ENCODE data around the gene HSDL1. TPM values are rescaled to one million over a fixed set of nuclear protein-coding genes. Genes with fewer than 3 reads are reported as not detected.

The HSDL1 gene
- polyA plus RNA-seq, 2 donors = 6.3 to 9.7 TPM

GRCh38 chr16:84096447-84097005 lies 48.5 kb downstream of the HSDL1 start:
- Histone ChIP-seq H3K4me1 (ENCODE audit: control insufficient read depth in 2 of 2, insufficient read depth in 2 of 2, low read length in 1 of 2) (peaks cover 0 to 4% of the 10 kb centered on the region in 2 donors), H3K4me3 (ENCODE audit: low read depth in 1 of 2, low read length in 2 of 2) (no peak overlapping the region), H3K9me3 (ENCODE audit: control insufficient read depth in 2 of 2, insufficient read depth in 1 of 2, low read depth in 1 of 2, low read length in 1 of 2) (no peaks in the 10 kb centered on the region), H3K27ac (ENCODE audit: low read depth in 2 of 2, low read length in 1 of 2) (no peak overlapping the region), H3K27me3 (ENCODE audit: control insufficient read depth in 1 of 2, insufficient read depth in 2 of 2, low read length in 2 of 2) (no peaks in the 10 kb centered on the region), H3K36me3 (ENCODE audit: control insufficient read depth in 2 of 2, insufficient read depth in 2 of 2, low read length in 1 of 2) (peaks cover 9 to 19% of the 10 kb centered on the region in 2 donors)
- 56 to 60% methylated on average over 4 of the region's 4 CpGs for WGBS, 2 donors

GRCh38 chr16:84095466-84095865 lies 49.5 kb downstream of the HSDL1 start:
- peaks cover 9 to 21% of the 10 kb centered on the region in 2 donors for H3K36me3 ChIP-seq (ENCODE audit: control insufficient read depth in 2 of 2, insufficient read depth in 2 of 2, low read length in 1 of 2)
- H3K4me1 ChIP-seq (ENCODE audit: control insufficient read depth in 2 of 2, insufficient read depth in 2 of 2, low read length in 1 of 2) = peaks cover 0 to 4% of the 10 kb centered on the region in 2 donors
- no peaks in the 10 kb centered on the region for H3K9me3 ChIP-seq (ENCODE audit: control insufficient read depth in 2 of 2, insufficient read depth in 1 of 2, low read depth in 1 of 2, low read length in 1 of 2)
- H3K4me3 ChIP-seq (ENCODE audit: low read depth in 1 of 2, low read length in 2 of 2) = no peak overlapping the region
- no peaks in the 10 kb centered on the region for H3K27me3 ChIP-seq (ENCODE audit: control insufficient read depth in 1 of 2, insufficient read depth in 2 of 2, low read length in 2 of 2)
- H3K27ac ChIP-seq (ENCODE audit: low read depth in 2 of 2, low read length in 1 of 2) = no peak overlapping the region
- WGBS, 2 donors = 89 to 92% methylated on average over 14 of the region's 14 CpGs

GRCh38 chr16:84093879-84094270 lies 51.1 kb downstream of the HSDL1 start:
- Histone ChIP-seq H3K4me1 (ENCODE audit: control insufficient read depth in 2 of 2, insufficient read depth in 2 of 2, low read length in 1 of 2) (peaks cover 0 to 4% of the 10 kb centered on the region in 2 donors), H3K4me3 (ENCODE audit: low read depth in 1 of 2, low read length in 2 of 2) (no peak overlapping the region), H3K27me3 (ENCODE audit: control insufficient read depth in 1 of 2, insufficient read depth in 2 of 2, low read length in 2 of 2) (no peaks in the 10 kb centered on the region), H3K36me3 (ENCODE audit: control insufficient read depth in 2 of 2, insufficient read depth in 2 of 2, low read length in 1 of 2) (peaks cover 9 to 32% of the 10 kb centered on the region in 2 donors), H3K9me3 (ENCODE audit: control insufficient read depth in 2 of 2, insufficient read depth in 1 of 2, low read depth in 1 of 2, low read length in 1 of 2) (no peaks in the 10 kb centered on the region), H3K27ac (ENCODE audit: low read depth in 2 of 2, low read length in 1 of 2) (no peak overlapping the region)
- WGBS, 2 donors = 94 to 100% methylated on average over 4 of the region's 4 CpGs

GRCh38 chr16:84093120-84093878 lies 51.7 kb downstream of the HSDL1 start:
- Histone ChIP-seq H3K9me3 (ENCODE audit: control insufficient read depth in 2 of 2, insufficient read depth in 1 of 2, low read depth in 1 of 2, low read length in 1 of 2) (no peaks in the 10 kb centered on the region), H3K27ac (ENCODE audit: low read depth in 2 of 2, low read length in 1 of 2) (no peak overlapping the region), H3K27me3 (ENCODE audit: control insufficient read depth in 1 of 2, insufficient read depth in 2 of 2, low read length in 2 of 2) (no peaks in the 10 kb centered on the region), H3K4me3 (ENCODE audit: low read depth in 1 of 2, low read length in 2 of 2) (no peak overlapping the region), H3K4me1 (ENCODE audit: control insufficient read depth in 2 of 2, insufficient read depth in 2 of 2, low read length in 1 of 2) (peaks cover 0 to 4% of the 10 kb centered on the region in 2 donors), H3K36me3 (ENCODE audit: control insufficient read depth in 2 of 2, insufficient read depth in 2 of 2, low read length in 1 of 2) (peaks cover 9 to 35% of the 10 kb centered on the region in 2 donors)
- WGBS, 2 donors = 93% methylated on average over 16 of the region's 16 CpGs

GRCh38 chr16:84091460-84091859 lies 53.5 kb downstream of the HSDL1 start:
- H3K27me3 ChIP-seq (ENCODE audit: control insufficient read depth in 1 of 2, insufficient read depth in 2 of 2, low read length in 2 of 2) = no peaks in the 10 kb centered on the region
- 89 to 93% methylated on average over 10 of the region's 10 CpGs for WGBS, 2 donors
- peaks cover 9 to 41% of the 10 kb centered on the region in 2 donors for H3K36me3 ChIP-seq (ENCODE audit: control insufficient read depth in 2 of 2, insufficient read depth in 2 of 2, low read length in 1 of 2)
- no peak overlapping the region for H3K27ac ChIP-seq (ENCODE audit: low read depth in 2 of 2, low read length in 1 of 2)
- H3K4me1 ChIP-seq (ENCODE audit: control insufficient read depth in 2 of 2, insufficient read depth in 2 of 2, low read length in 1 of 2) = peaks cover 0 to 4% of the 10 kb centered on the region in 2 donors
- H3K9me3 ChIP-seq (ENCODE audit: control insufficient read depth in 2 of 2, insufficient read depth in 1 of 2, low read depth in 1 of 2, low read length in 1 of 2) = no peaks in the 10 kb centered on the region
- H3K4me3 ChIP-seq (ENCODE audit: low read depth in 1 of 2, low read length in 2 of 2) = no peak overlapping the region

GRCh38 chr16:84090211-84090610 lies 54.8 kb downstream of the HSDL1 start:
- H3K4me1 ChIP-seq (ENCODE audit: control insufficient read depth in 2 of 2, insufficient read depth in 2 of 2, low read length in 1 of 2) = no peaks in the 10 kb centered on the region
- WGBS, 2 donors = 86 to 94% methylated on average over 9 of the region's 9 CpGs
- H3K27ac ChIP-seq (ENCODE audit: low read depth in 2 of 2, low read length in 1 of 2) = no peak overlapping the region
- H3K4me3 ChIP-seq (ENCODE audit: low read depth in 1 of 2, low read length in 2 of 2) = no peak overlapping the region
- no peaks in the 10 kb centered on the region for H3K27me3 ChIP-seq (ENCODE audit: control insufficient read depth in 1 of 2, insufficient read depth in 2 of 2, low read length in 2 of 2)
- H3K9me3 ChIP-seq (ENCODE audit: control insufficient read depth in 2 of 2, insufficient read depth in 1 of 2, low read depth in 1 of 2, low read length in 1 of 2) = no peaks in the 10 kb centered on the region
- H3K36me3 ChIP-seq (ENCODE audit: control insufficient read depth in 2 of 2, insufficient read depth in 2 of 2, low read length in 1 of 2) = peaks cover 15 to 42% of the 10 kb centered on the region in 2 donors

GRCh38 chr16:84088695-84089395 lies 56.1 kb downstream of the HSDL1 start:
- no peaks in the 10 kb centered on the region for H3K4me1 ChIP-seq (ENCODE audit: control insufficient read depth in 2 of 2, insufficient read depth in 2 of 2, low read length in 1 of 2)
- peaks cover 15 to 42% of the 10 kb centered on the region in 2 donors for H3K36me3 ChIP-seq (ENCODE audit: control insufficient read depth in 2 of 2, insufficient read depth in 2 of 2, low read length in 1 of 2)
- no peak overlapping the region for H3K27ac ChIP-seq (ENCODE audit: low read depth in 2 of 2, low read length in 1 of 2)
- 71 to 78% methylated on average over 15 of the region's 15 CpGs for WGBS, 2 donors
- H3K27me3 ChIP-seq (ENCODE audit: control insufficient read depth in 1 of 2, insufficient read depth in 2 of 2, low read length in 2 of 2) = no peaks in the 10 kb centered on the region
- no peaks in the 10 kb centered on the region for H3K9me3 ChIP-seq (ENCODE audit: control insufficient read depth in 2 of 2, insufficient read depth in 1 of 2, low read depth in 1 of 2, low read length in 1 of 2)
- H3K4me3 ChIP-seq (ENCODE audit: low read depth in 1 of 2, low read length in 2 of 2) = no peak overlapping the region

GRCh38 chr16:84087466-84088151 lies 57.4 kb downstream of the HSDL1 start:
- H3K36me3 ChIP-seq (ENCODE audit: control insufficient read depth in 2 of 2, insufficient read depth in 2 of 2, low read length in 1 of 2) = peaks cover 6 to 35% of the 10 kb centered on the region in 2 donors
- H3K4me3 ChIP-seq (ENCODE audit: low read depth in 1 of 2, low read length in 2 of 2) = no peak overlapping the region
- no peaks in the 10 kb centered on the region for H3K9me3 ChIP-seq (ENCODE audit: control insufficient read depth in 2 of 2, insufficient read depth in 1 of 2, low read depth in 1 of 2, low read length in 1 of 2)
- no peak overlapping the region for H3K27ac ChIP-seq (ENCODE audit: low read depth in 2 of 2, low read length in 1 of 2)
- H3K27me3 ChIP-seq (ENCODE audit: control insufficient read depth in 1 of 2, insufficient read depth in 2 of 2, low read length in 2 of 2) = no peaks in the 10 kb centered on the region
- H3K4me1 ChIP-seq (ENCODE audit: control insufficient read depth in 2 of 2, insufficient read depth in 2 of 2, low read length in 1 of 2) = no peaks in the 10 kb centered on the region
- 77 to 79% methylated on average over 11 of the region's 11 CpGs for WGBS, 2 donors

- Histone ChIP-seq H3K9me3 (ENCODE audit: control insufficient read depth in 2 of 2, insufficient read depth in 1 of 2, low read depth in 1 of 2, low read length in 1 of 2) (no peaks in the 10 kb centered on the region), H3K36me3 (ENCODE audit: control insufficient read depth in 2 of 2, insufficient read depth in 2 of 2, low read length in 1 of 2) (peaks cover 8 to 39% of the 10 kb centered on the region in 2 donors), H3K4me3 (ENCODE audit: low read depth in 1 of 2, low read length in 2 of 2) (no peak overlapping the region), H3K4me1 (ENCODE audit: control insufficient read depth in 2 of 2, insufficient read depth in 2 of 2, low read length in 1 of 2) (no peaks in the 10 kb centered on the region), H3K27me3 (ENCODE audit: control insufficient read depth in 1 of 2, insufficient read depth in 2 of 2, low read length in 2 of 2) (no peaks in the 10 kb centered on the region), H3K27ac (ENCODE audit: low read depth in 2 of 2, low read length in 1 of 2) (no peak overlapping the region)
- WGBS, 2 donors = 86 to 88% methylated on average over 12 of the region's 12 CpGs
Measured at GRCh38 chr16:84087001-84087400, 58.0 kb downstream of the HSDL1 start.

All from esophagus (tissue), 2 donors.